KOPT-K1 (cell line): ENCODE results near the gene KISS1.
"Not testable (repeated sequence)": the region's sequence is repeated elsewhere in the genome, so short reads cannot be mapped to it uniquely, and the experiment has no call there.

ENCODE experiments used
- H3K27ac ChIP-seq: fragments of 200-600 bp; sonication (generic); 2 replicates; pipeline ENCODE4 v1.5.1; 2016; ENCODE audit warnings: antibody characterized with exemption, mild to moderate bottlenecking, low read depth, low read length; ENCODE audit not compliant: poor library complexity, severe bottlenecking
- H3K36me3 ChIP-seq: fragments of 200-600 bp; sonication (generic); 2 replicates; pipeline ENCODE4 v1.5.1; 2017; ENCODE audit warnings: antibody characterized with exemption, mild to moderate bottlenecking, low read length, moderate library complexity; ENCODE audit not compliant: insufficient read depth
- H3K9me3 ChIP-seq: fragments of 200-600 bp; sonication (generic); 2 replicates; pipeline ENCODE4 v1.5.1; 2017; ENCODE audit warnings: antibody characterized with exemption, low read length, mild to moderate bottlenecking; ENCODE audit not compliant: insufficient read depth, poor library complexity, severe bottlenecking

Gene KISS1, protein sequence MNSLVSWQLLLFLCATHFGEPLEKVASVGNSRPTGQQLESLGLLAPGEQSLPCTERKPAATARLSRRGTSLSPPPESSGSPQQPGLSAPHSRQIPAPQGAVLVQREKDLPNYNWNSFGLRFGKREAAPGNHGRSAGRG

DNA sequence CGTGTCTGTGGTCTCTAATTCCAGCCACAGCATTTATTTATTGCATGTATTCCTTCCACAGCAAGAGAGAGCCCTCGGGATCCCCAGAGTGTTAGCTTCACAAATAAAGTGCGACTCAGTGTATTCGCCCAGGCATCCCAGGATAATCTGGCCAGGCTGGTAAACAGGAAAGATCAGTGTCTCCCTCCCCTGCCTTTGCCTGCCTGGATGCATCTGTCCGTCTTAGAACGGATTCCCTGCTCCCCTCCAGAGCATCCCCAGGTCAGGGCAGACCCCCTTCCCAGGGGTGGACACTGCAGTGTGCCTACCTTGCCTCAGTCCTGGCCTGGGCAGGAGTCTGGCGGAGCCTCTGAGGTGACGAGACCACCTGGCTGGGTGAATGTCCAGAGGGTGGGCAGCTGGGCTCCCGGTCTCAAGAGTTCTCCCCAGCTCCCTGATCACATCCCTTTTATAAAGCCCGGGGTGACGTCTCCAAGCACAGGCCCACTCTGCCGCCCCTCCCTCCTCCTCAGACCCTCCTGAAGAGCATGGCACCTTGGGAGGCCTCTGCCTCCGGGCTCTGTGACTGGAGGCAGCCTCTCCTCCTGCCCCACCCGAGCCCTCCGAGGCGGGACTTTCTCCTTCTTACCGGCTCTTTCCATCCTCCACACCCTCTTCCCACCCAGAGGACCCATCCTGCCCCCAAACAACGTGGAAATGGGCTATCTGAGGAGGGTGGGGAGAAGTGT lies at the start of gene KISS1:
TSS of gene KISS1 (minus strand) at position 424 of the 728 bp plus-strand sequence. CDS start 3,615 bp downstream, outside the sequence.
- H3K9me3 ChIP-seq = no peaks in the 10 kb centered on the region
- H3K36me3 ChIP-seq = no peaks in the 10 kb centered on the region
- H3K27ac ChIP-seq = no peak within 1 kb of the TSS

DNA sequence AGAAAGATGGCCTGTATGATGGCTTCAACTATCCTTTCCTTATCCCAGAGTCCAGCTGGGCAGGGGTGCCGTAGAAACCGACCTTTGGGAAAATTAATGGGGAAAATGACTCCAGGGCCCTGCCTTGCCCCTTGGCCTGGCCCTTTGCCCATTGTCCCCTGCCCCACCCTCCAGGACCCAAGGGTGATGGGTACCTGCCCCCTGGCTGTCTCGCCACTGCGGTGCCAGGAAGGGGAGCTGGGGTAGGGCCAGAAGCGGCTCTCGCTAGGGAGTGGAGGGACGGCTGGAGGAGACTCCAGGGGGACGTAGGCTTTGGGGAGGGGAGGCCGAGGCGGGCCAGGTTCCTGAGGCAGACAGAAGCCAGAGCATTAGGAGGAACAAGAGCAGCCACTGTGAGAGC lies 46.6 kb upstream of the KISS1 start:
- no peak overlapping the region for H3K27ac ChIP-seq

DNA sequence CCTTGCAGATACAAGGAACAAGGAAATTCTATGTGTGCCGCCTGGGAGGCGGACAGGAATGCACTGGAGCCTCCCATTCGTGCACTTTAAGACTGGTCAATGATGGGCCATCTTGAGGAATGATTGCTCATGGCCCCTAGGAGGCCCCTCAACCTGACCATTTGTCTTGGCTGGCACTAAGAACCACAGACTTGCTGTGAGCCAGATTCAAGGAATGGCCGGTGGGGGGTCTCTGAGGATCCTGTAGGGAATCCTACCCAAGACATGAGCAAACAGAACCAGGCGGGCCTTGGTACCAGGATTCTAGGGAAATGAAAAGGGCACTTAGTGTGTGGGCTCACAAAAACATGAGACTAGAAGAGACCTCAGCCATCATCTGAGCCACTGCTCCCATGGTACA lies 45.6 kb upstream of the KISS1 start:
- no peak overlapping the region for H3K27ac ChIP-seq
- no peaks in the 10 kb centered on the region for H3K9me3 ChIP-seq
- H3K36me3 ChIP-seq = no peaks in the 10 kb centered on the region

More for the DNA sequence above, 46.6 kb upstream of the KISS1 start:
- Histone ChIP-seq H3K36me3 (no peaks in the 10 kb centered on the region), H3K9me3 (no peaks in the 10 kb centered on the region)

DNA sequence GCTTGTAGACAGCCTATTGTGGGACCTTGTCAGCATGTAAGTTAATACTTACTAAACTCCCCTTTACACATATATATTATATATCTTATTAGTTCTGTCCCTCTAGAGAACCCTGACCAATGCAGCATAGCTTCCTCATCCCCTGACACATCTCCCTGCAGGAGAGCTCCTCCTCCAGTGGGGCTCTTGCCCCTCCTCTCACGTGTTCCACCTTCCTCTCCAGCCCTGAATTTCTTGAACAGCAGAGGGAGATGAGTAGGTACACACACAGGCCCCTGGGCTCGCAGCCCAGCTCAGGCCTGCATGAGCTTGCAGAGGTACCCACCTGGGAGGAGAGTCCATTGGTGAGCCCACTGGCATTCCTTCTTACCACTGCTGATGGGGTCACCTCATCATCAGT lies 44.8 kb upstream of the KISS1 start:
- H3K27ac ChIP-seq = no peak overlapping the region
- no peaks in the 10 kb centered on the region for H3K9me3 ChIP-seq
- no peaks in the 10 kb centered on the region for H3K36me3 ChIP-seq

DNA sequence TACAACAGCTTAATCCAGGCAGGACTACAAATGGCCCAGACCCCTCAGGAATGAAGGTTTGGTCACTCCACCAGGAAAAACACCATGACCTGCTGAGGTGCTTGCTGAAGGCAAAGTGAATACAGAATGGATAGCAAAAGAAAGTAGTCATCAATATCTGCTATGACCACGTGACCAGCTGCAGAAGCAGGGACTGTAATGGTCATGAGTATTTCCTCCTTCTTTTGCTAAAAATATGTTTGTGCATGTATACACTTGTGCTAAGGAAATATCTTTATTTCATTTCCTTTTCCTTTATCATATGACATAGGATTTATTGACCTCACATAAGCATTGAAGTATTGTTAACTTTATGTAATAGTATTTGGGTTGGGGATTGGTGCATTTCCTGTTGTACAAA lies 43.9 kb upstream of the KISS1 start:
- H3K27ac ChIP-seq = no peak overlapping the region
- no peaks in the 10 kb centered on the region for H3K36me3 ChIP-seq
- no peaks in the 10 kb centered on the region for H3K9me3 ChIP-seq

DNA sequence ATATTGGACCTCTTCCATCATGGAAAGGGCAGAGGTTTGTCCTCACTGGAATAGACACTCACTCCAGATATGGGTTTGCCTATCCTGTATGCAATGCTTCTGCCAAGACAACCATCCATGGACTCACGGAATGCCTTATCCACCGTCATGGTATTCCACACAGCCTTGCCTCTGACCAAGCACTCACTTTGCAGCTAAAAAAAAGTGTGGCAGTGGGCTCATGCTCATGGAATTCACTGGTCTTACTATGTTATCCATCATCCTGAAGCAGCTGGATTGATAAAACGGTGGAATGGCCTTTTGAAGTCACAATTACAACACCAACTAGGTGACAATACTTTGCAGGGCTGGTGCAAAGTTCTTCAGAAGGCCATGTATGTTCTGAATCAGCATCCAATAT lies 43.1 kb upstream of the KISS1 start:
- H3K27ac ChIP-seq, H3K36me3 ChIP-seq, H3K9me3 ChIP-seq: not testable (repeated sequence)

DNA sequence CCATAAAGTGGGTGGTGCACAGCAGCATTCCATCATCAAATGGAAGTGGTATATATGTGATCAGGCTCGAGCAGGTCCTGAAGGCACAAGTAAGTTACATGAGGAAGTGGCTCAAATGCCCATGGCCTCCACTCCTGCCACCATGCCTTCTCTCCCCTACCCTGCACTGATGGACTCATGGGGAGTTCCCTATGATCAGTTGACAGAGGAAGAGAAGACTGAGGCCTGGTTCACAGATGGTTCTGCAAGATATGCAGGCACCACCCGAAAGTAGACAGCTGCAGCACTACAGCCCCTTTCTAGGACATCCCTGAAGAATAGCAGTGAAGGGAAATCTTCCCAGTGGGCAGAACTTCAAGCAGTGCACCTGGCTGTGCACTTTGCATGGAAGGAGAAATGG lies 42.2 kb upstream of the KISS1 start:
- not testable (repeated sequence) for H3K36me3 ChIP-seq, H3K27ac ChIP-seq, H3K9me3 ChIP-seq

DNA sequence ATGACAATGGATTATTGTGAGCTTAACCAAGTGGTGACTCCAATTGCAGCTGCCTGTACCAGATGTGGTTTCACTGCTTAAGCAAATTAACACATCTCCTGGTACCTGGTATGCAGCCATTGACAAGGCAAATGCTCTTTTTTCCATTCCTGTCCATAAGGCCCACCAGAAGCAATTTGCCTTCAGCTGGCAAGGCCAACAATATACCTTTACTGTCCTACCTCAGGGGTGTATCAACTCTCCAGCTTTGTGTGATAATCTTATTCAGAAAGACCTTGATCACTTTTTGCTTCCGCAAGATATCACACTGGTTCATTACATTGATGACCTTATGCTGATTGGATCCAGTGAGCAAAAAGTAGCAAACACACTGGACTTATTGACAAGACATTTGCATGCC lies 41.2 kb upstream of the KISS1 start:
- H3K9me3 ChIP-seq, H3K27ac ChIP-seq, H3K36me3 ChIP-seq: not testable (repeated sequence)

DNA sequence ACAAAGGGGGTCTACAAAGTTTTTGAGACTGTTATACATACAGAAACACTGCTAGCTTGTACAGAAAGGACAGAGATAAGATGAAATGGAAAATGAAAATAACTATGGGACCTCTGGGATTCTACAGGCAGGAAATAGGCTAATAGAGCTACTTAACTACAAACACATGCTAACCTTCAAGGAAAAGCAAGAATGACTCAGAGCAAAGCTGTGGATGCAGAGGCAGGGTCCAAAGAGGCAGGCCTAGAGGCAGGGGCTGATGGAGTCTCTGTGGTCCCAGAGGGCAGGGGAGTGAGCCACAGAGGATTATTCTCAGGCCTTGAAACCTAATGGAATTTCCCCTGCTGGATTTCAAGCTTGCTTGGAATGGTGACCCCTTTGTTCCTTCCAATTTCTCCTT lies 36.2 kb upstream of the KISS1 start:
- Histone ChIP-seq H3K36me3 (no peaks in the 10 kb centered on the region), H3K9me3 (no peaks in the 10 kb centered on the region), H3K27ac (no peak overlapping the region)

DNA sequence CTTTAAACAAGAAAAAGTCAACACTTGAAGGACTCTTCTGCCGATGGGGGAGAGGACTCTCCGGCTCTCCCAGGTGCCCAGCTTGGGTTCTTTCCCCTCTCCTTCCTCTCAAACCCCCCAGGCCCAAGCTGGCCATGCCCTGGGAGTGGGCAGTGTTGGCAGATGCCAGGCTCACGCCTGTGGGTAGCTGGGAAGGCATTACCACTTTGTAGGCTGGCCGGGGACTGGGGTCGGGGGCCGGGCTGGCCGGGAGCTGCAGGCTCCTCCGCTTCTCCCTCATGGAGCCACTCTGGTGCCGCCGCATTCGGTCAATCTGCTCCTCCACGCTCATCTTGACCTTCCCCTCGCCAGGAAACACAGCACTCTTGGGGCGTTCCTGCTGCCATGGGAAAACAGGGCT lies 33.9 kb upstream of the KISS1 start:
- no peaks in the 10 kb centered on the region for H3K9me3 ChIP-seq
- no peaks in the 10 kb centered on the region for H3K36me3 ChIP-seq
- no peak overlapping the region for H3K27ac ChIP-seq

DNA sequence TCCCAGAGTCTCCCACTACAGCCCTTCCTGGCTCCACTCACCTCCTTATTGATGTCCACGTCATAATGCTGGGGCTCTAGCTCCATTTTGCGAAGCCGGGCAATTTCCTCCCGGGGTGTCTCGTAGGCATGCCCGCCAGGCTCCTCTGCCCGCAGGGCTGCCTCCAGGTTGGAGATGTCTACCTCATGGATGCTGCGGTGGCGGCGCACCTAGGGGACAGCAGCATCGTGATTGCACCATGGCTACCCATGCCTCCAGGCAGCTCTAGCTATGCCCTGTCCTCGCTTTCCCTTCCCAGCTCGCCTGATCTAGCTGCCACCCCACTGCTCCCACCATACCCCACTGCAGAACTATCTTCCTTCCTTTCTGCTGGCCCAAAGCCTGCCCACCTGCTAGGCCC lies 32.6 kb upstream of the KISS1 start:
- Histone ChIP-seq H3K9me3 (no peaks in the 10 kb centered on the region), H3K36me3 (no peaks in the 10 kb centered on the region), H3K27ac (no peak overlapping the region)

DNA sequence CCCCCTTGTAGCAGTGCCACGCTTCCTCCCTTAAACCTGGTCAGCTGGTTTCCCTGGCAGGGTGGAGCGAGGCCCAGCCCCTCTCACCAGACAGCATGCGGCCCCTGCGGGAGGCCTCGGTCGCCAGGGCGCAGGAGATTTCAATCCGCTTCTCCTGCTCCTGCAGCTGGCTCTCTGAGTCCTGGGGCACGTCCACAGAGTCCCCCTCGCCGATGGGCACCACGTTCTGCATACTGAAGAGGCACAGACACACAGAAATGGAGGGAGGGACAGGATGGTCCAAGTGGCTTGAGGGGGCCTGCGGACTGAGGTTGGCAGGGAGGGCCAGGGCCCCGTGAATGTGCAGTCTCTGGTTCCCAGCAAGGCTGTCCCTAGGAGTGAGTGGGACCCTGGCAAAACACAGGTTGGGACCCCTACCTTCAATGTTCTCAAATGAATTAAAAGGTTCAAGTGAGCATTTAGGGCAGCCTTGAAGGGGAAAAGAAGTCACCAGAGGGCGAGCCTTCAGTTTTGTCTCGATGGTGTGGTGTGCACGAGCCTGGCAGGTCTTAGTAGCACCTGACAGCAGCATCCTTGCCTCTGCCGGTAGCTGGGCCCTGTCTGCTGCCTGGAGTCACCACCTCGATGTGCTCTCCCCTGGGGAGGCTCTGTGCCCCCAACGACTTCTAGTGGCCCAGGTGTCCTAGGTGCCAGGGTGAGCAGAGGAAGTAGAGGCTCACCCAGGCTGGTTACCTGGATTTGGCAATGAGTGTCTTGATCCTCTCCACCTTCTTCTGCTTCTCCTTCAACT lies 31.9 kb upstream of the KISS1 start:
- no peaks in the 10 kb centered on the region for H3K36me3 ChIP-seq
- H3K27ac ChIP-seq = no peak overlapping the region
- no peaks in the 10 kb centered on the region for H3K9me3 ChIP-seq

DNA sequence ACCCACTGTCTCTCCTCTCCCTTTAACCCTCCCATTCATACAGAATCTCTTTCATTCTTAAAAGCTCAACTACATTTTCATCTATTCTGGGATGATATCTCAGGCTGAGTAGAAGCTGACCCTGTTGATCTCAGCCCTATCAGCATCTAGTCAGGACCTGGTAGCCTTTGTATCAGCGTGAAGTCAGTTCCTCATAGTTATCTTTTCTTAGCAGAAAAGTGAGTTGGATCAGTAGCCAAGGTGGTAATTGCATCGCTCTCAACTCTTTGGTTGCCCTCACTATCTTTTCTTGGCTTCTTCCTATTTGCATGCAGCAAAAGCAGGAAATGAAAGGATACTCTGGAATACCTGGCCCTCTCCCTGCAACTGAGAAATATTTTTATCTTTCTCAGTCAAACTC lies 31.1 kb upstream of the KISS1 start:
- Histone ChIP-seq H3K9me3 (no peaks in the 10 kb centered on the region), H3K36me3 (no peaks in the 10 kb centered on the region), H3K27ac (no peak overlapping the region)

DNA sequence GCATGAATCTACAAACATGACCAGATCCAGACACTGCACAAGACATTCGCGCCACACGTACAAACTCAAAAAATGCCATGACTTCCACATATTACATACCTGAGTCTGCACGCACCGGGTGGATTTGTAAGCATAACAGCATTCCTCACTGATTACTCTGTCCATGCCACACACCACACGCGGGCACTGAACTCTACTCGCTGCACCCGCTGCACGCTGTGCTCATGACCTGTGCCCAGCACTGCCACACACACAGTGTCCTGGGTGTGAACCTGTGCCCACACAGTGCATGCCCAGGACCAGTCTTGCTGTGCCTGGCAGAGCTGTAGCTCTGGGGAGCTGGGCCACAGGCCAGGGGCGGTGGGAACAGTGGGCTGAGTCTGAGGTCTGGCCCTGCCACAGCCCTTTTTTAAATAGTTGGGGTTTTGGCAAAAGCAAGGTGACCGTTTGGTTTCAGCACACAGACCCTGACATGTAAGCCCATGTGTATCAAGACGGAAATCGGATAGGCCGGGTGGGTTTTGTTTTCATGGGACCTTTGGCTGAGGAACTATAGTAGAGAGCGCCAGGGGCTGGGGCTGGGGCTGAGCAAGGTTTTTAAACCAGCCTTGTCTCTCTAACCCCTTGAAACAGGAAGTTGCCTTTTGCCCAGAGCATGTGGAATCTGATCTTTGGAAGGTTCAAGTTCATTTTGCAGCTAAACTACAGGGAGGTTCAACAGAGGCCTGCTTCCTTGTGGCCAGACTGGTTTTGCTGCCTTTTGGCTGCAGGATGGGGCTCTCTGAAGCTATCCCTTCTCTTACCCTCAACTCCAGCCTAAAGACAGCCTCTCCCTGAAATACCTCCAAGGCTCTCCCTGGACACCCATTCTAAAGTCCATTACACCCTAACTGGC lies 29.8 kb upstream of the KISS1 start:
- Histone ChIP-seq H3K36me3 (no peaks in the 10 kb centered on the region), H3K9me3 (no peaks in the 10 kb centered on the region), H3K27ac (no peak overlapping the region)

DNA sequence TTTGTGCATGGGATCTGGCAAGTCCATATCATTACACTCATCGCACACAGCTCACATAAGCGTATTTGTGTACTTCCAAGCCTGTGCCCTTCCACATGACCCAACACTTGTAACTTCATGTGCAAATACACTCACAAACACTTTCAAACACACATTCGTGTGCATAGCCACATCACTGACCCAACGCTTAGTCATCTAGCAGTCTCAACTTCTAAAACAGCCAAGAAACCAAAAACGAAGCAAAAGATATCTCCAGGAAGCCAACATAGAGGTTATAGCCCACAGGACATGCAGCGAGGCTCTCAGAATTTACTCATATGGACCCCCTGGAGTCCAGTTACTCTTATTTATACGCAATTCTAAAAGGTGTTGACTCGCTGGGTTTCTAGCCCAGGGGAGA lies 28.4 kb upstream of the KISS1 start:
- Histone ChIP-seq H3K36me3 (no peaks in the 10 kb centered on the region), H3K9me3 (no peaks in the 10 kb centered on the region), H3K27ac (no peak overlapping the region)
